ENCODE data around the gene TBC1D1.

The TBC1D1 gene

DNA sequence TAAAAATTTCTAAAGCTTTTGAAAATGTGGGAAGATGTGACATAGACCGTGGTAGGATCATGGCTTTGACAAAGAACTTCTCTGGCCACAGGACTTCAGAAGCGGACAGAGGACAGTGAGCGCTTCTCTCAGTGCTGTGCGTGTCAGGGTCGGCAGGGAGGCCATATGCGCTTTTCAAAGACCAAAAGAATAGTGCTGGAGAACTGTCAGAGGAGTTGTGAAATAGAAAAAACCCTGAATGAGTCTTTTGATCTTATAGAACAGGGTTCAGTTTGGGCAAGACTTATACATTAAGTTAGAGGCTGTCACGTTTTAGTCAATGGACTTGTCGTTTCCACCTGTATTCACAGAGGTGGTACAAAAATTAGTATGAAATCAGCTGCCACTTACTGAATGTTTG lies 146.7 kb downstream of the TBC1D1 start (continued):
- TF ChIP-seq ZNF558 (tag by site-specific recombination; IDR thresholded peaks at IDR 0.05) = no peak
- no peak for TF ChIP-seq ZBTB44 (tag by site-specific recombination; IDR thresholded peaks at IDR 0.05)
- no peak for TF ChIP-seq ZNF629 (tag by site-specific recombination; IDR thresholded peaks at IDR 0.05)
- TF ChIP-seq ZNF48 (tag by site-specific recombination; IDR thresholded peaks at IDR 0.05) = no peak
- TF ChIP-seq ZNF707 (tag by site-specific recombination; IDR thresholded peaks at IDR 0.05) = no peak
- TF ChIP-seq ZBTB10 (tag by site-specific recombination; IDR thresholded peaks at IDR 0.05) = no peak
- TF ChIP-seq, protein P1, sequence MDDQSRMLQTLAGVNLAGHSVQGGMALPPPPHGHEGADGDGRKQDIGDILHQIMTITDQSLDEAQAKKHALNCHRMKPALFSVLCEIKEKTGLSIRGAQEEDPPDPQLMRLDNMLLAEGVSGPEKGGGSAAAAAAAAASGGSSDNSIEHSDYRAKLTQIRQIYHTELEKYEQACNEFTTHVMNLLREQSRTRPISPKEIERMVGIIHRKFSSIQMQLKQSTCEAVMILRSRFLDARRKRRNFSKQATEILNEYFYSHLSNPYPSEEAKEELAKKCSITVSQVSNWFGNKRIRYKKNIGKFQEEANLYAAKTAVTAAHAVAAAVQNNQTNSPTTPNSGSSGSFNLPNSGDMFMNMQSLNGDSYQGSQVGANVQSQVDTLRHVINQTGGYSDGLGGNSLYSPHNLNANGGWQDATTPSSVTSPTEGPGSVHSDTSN (CRISPR knock-in tag; IDR thresholded peaks at IDR 0.05) = no peak
- no peak for TF ChIP-seq ZNF433 (tag by site-specific recombination; IDR thresholded peaks at IDR 0.05; ENCODE audit: low read depth)
- TF ChIP-seq, protein P2, sequence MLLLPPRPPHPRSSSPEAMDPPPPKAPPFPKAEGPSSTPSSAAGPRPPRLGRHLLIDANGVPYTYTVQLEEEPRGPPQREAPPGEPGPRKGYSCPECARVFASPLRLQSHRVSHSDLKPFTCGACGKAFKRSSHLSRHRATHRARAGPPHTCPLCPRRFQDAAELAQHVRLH (tag by site-specific recombination; IDR thresholded peaks at IDR 0.05) = no peak

GRCh38 chr4:38040619-38041018 lies 149.7 kb downstream of the TBC1D1 start:
- no peak overlapping the region for H3K4me3 ChIP-seq (ENCODE audit: low read depth, low read length)
- H3K9me3 ChIP-seq (ENCODE audit: control insufficient read depth, insufficient read depth, low read depth, low read length) = no peaks in the 10 kb centered on the region
- CTCF ChIA-PET = interaction anchor here (1.0 kb wide), 1 partner anchor 199 kb away, joined by 4 read pairs; no protein-coding TSS in a partner anchor
- POLR2A ChIA-PET = no interaction called here
- H3K4me1 ChIP-seq (ENCODE audit: control insufficient read depth, insufficient read depth, low read length) = no peaks in the 10 kb centered on the region
- peaks cover 0 to 26% of the 10 kb centered on the region in 2 experiments; a peak in 1 of 3 replicates for H3K36me3 ChIP-seq (ENCODE audit: control insufficient read depth in 2 of 2, insufficient read depth in 1 of 2, low read length in 2 of 2)
- no peak for TF ChIP-seq ZNF426 (tag by site-specific recombination; IDR thresholded peaks at IDR 0.05)
- no peak for TF ChIP-seq ZBTB17 (tag by site-specific recombination; IDR thresholded peaks at IDR 0.05)
- TF ChIP-seq ZNF350 (tag by site-specific recombination; IDR thresholded peaks at IDR 0.05) = no peak
- no peak for TF ChIP-seq ZNF354C (tag by site-specific recombination; IDR thresholded peaks at IDR 0.05; ENCODE audit: borderline replicate concordance, low read depth)
- TF ChIP-seq ZNF174 (tag by site-specific recombination; IDR thresholded peaks at IDR 0.05) = no peak
- no peak for TF ChIP-seq BCL11A (tag by site-specific recombination; IDR thresholded peaks at IDR 0.05; ENCODE audit: low read depth)
- no peak for TF ChIP-seq ZNF274 (IDR thresholded peaks at IDR 0.05; ENCODE audit: low read length)
- no peak for TF ChIP-seq ZNF274 (tag by site-specific recombination; IDR thresholded peaks at IDR 0.05; ENCODE audit: borderline replicate concordance)
- no peak for TF ChIP-seq ZNF621 (tag by site-specific recombination; IDR thresholded peaks at IDR 0.05)
- no peak for TF ChIP-seq ZNF518A (tag by site-specific recombination; conservative IDR thresholded peaks at IDR 0.05; ENCODE audit: low read depth)
- TF ChIP-seq, protein P3, sequence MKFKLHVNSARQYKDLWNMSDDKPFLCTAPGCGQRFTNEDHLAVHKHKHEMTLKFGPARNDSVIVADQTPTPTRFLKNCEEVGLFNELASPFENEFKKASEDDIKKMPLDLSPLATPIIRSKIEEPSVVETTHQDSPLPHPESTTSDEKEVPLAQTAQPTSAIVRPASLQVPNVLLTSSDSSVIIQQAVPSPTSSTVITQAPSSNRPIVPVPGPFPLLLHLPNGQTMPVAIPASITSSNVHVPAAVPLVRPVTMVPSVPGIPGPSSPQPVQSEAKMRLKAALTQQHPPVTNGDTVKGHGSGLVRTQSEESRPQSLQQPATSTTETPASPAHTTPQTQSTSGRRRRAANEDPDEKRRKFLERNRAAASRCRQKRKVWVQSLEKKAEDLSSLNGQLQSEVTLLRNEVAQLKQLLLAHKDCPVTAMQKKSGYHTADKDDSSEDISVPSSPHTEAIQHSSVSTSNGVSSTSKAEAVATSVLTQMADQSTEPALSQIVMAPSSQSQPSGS (tag by site-specific recombination; IDR thresholded peaks at IDR 0.05; ENCODE audit: low read depth) = no peak
- no peak for TF ChIP-seq SETDB1 (IDR thresholded peaks at IDR 0.05; ENCODE audit: insufficient read length, low read length)
- TF ChIP-seq ZNF629 (tag by site-specific recombination; IDR thresholded peaks at IDR 0.05) = no peak
- TF ChIP-seq ZNF404 (tag by site-specific recombination; IDR thresholded peaks at IDR 0.05) = no peak
- no peak for TF ChIP-seq YY1 (tag by site-specific recombination; IDR thresholded peaks at IDR 0.05)
- H3K27ac ChIP-seq (ENCODE audit: extremely low read depth, low read depth, low read length) = no peak overlapping the region
